Transverse colon (tissue), 4 donors: ENCODE measurements around the gene HSPA2. TPM values are rescaled to one million over a fixed set of nuclear protein-coding genes. Genes with fewer than 3 reads are reported as not detected.
"Not testable (repeated sequence)": the region's sequence is repeated elsewhere in the genome, so short reads cannot be mapped to it uniquely, and the experiment has no call there.

Source experiments
- DNase-seq: peaks from one replicate; pipeline ENCODE4 v3.0.0-alpha.2; 2019
- H3K27ac ChIP-seq, 4 donors: fragments of 200-600 bp; sonication (generic); 2 replicates each; pipeline ENCODE4 v1.5.1; 2016 to 2018; ENCODE audit warnings: inconsistent platforms in 4 of 4
- H3K27me3 ChIP-seq: fragments of 200-600 bp; sonication (generic); 2 replicates; pipeline ENCODE4 v1.5.1; 2017; ENCODE audit warnings: inconsistent platforms
- H3K36me3 ChIP-seq, 4 donors: fragments of 200-600 bp; sonication (generic); 2 replicates each; pipeline ENCODE4 v1.5.1; 2017 to 2019; ENCODE audit warnings: inconsistent platforms in 4 of 4
- H3K4me1 ChIP-seq, 4 donors: fragments of 200-600 bp; sonication (generic); 2 replicates each; pipeline ENCODE4 v1.5.1; 2017 to 2020; ENCODE audit warnings: inconsistent platforms in 4 of 4
- H3K4me3 ChIP-seq, 4 donors: fragments of 200-600 bp; sonication (generic); 1 replicate in 1 of 4; 2 replicates in 3 of 4; pipeline versions ENCODE4 v1.5.1 to v1.6.1; 2017 to 2019; ENCODE audit warnings: inconsistent platforms in 4 of 4
- H3K9me3 ChIP-seq, 2 donors: fragments of 200-600 bp; sonication (generic); 2 replicates each; pipeline ENCODE4 v1.5.1; 2017 to 2019; ENCODE audit warnings: inconsistent platforms in 2 of 2
- EP300 ChIP-seq: sonication (generic); formaldehyde crosslinking; IDR thresholded peaks from one replicate; pipeline ENCODE4 v1.6.1; 2017; ENCODE audit warnings: antibody characterized with exemption, low read depth
- POLR2A ChIP-seq: fragments of 450-650 bp; IDR thresholded peaks from one replicate; pipeline ENCODE4 v1.6.1; 2016; ENCODE audit warnings: antibody characterized with exemption, mild to moderate bottlenecking, moderate library complexity
- POLR2AphosphoS5 ChIP-seq, 3 donors: sonication (generic); formaldehyde crosslinking; IDR thresholded peaks; one replicate each; pipeline ENCODE4 v1.6.1; 2016; ENCODE audit warnings: antibody characterized with exemption in 3 of 3
- whole genome bisulfite sequencing, 2 donors: methylation state at CpG; one replicate each; pipeline ENCODE4 v1.1.5; 2018; ENCODE audit warnings: low coverage in 1 of 2; 5-methylcytosine and 5-hydroxymethylcytosine counted together
- in situ Hi-C, 4 donors: fragments of 200-750 bp; cut with MboI; loops; one replicate each; pipeline versions ENCODE4 v1.15.0 to v1.15.1; 2017; ENCODE audit warnings: low sequenced_read_pairs in 3 of 4, low pct_ligation_motif_present in 1 of 4, low pct_unique_long_range_greater_than_20kb in 1 of 4
- intact Hi-C: fragments of 100-400 bp; cut with DNase I; formaldehyde crosslinking; loops from one replicate; pipeline ENCODE4 v1.15.1; 2023; ENCODE audit warnings: low total_unique reads
- total RNA-seq, 4 donors: library from RNA; depleted of rRNA; stranded (reverse); fragments of >200 nt; gene quantifications; one replicate each; pipeline ENCODE4 v1.1.0, GENCODE V29; 2016
- TF ChIP-seq, protein P1 (sequence below), 5 experiments: fragments of 200-600 bp in 3 of 5; fragments of 450-650 bp in 2 of 5; sonication (generic) in 3 of 5; IDR thresholded peaks; 1 replicate in 2 of 5; 2 replicates in 3 of 5; pipeline ENCODE4 v1.5.1; 2016 to 2017; ENCODE audit warnings: antibody characterized with exemption in 5 of 5, inconsistent platforms in 3 of 5, mild to moderate bottlenecking in 2 of 5, moderate library complexity in 1 of 5

Gene HSPA2
- total RNA-seq, 4 donors from 2014 or later, result 28.1 to 61.5 (median 42.1) TPM

DNA sequence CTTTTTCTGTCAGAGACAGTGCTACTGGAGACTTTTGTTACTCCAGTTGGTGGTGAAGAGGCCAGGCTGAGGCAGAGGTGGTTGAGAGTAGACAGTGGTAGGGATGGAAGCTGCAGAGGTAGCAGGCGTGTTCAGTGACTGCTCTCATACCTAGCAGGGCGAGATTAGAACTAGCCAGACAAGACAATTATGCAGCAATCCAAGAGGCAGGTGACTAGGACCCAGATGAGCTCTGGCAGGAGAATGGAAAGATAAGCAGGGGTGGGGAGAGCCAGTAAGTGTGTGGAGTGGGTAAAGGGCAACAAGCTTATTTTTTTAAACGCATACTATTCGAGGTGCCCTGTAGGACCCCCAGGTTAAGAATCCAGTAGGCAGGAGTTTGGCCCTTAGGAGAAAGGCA lies 14.0 kb downstream of the HSPA2 start:
- intact Hi-C loops (no loop called here), in situ Hi-C loops (no loop called here)
- Histone ChIP-seq H3K9me3 (no peaks in the 10 kb centered on the region), H3K4me1 (peaks cover 0 to 29% (median 10%) of the 10 kb centered on the region in 4 donors), H3K27me3 (no peaks in the 10 kb centered on the region), H3K4me3 (no peak overlapping the region), H3K27ac (no peak overlapping the region), H3K36me3 (no peaks in the 10 kb centered on the region)
- no peak for TF ChIP-seq POLR2AphosphoS5 (IDR thresholded peaks at IDR 0.05)
- TF ChIP-seq, protein P1, sequence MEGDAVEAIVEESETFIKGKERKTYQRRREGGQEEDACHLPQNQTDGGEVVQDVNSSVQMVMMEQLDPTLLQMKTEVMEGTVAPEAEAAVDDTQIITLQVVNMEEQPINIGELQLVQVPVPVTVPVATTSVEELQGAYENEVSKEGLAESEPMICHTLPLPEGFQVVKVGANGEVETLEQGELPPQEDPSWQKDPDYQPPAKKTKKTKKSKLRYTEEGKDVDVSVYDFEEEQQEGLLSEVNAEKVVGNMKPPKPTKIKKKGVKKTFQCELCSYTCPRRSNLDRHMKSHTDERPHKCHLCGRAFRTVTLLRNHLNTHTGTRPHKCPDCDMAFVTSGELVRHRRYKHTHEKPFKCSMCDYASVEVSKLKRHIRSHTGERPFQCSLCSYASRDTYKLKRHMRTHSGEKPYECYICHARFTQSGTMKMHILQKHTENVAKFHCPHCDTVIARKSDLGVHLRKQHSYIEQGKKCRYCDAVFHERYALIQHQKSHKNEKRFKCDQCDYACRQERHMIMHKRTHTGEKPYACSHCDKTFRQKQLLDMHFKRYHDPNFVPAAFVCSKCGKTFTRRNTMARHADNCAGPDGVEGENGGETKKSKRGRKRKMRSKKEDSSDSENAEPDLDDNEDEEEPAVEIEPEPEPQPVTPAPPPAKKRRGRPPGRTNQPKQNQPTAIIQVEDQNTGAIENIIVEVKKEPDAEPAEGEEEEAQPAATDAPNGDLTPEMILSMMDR (IDR thresholded peaks at IDR 0.05), result no peak
- no peak for TF ChIP-seq EP300
- TF ChIP-seq POLR2A, result no peak
- WGBS, 2 donors, result 53 to 63% methylated on average over 2 to 4 of the region's 4 CpGs
- DNase-seq, result no peak

DNA sequence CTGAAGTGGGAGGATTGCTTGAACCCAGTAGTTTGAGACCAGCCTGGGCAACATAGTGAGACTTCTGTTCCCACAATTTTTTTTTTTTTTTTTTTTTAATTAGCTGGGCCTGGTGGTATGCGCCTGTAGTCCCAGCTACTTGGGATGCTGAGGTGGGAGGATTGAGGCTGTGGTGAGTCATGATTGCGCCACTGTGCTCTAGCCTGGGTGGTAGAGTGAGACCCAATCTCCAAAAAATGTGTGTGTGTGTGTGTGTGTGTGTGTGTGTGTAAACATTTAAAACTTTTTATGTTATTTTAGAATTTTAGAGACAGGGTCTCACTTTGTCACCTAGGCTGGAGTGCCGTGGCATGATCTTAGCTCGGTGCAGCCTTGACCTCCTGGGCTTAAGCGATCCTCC lies 16.0 kb downstream of the HSPA2 start:
- H3K4me3 ChIP-seq, result no peak overlapping the region
- WGBS, 2 donors, result 97% methylated on average over 5 of the region's 5 CpGs; no CpG with 5 or more reads in 1 of the 2 donors
- no peak for DNase-seq
- in situ Hi-C loops (no loop called here), intact Hi-C loops (no loop called here)
- H3K9me3 ChIP-seq, result no peaks in the 10 kb centered on the region
- no peak for TF ChIP-seq EP300
- TF ChIP-seq POLR2A, result no peak
- TF ChIP-seq, protein P1 (IDR thresholded peaks at IDR 0.05), result no peak
- TF ChIP-seq POLR2AphosphoS5 (IDR thresholded peaks at IDR 0.05), result no peak
- H3K4me1 ChIP-seq, result peaks cover 0 to 11% (median 0%) of the 10 kb centered on the region in 4 donors
- no peaks in the 10 kb centered on the region for H3K36me3 ChIP-seq
- no peaks in the 10 kb centered on the region for H3K27me3 ChIP-seq
- no peak overlapping the region for H3K27ac ChIP-seq

DNA sequence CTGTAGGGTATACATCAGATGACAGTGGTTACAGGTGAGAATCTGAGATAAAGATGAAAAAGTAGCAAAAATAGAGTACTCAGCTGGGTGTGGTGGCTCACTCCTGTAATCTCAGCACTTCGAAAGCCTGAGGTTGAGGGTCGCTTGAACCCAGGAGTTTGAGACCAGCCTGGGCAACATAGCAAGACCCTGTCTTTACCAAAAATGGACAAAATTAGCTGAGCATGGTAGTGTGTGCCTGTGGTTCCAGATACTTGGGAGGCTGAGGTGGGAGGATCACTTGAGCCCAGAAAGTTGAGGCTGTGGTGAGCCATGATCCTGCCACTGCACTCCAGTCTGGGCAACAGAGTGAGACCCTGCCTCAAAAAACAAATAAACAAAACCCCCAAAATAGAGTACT lies 17.7 kb downstream of the HSPA2 start:
- in situ Hi-C loops, H3K9me3 ChIP-seq, H3K27me3 ChIP-seq, intact Hi-C loops, DNase-seq, H3K36me3 ChIP-seq, H3K27ac ChIP-seq, H3K4me3 ChIP-seq: not testable (repeated sequence)
- peaks cover 0 to 14% (median 0%) of the 10 kb centered on the region in 4 donors for H3K4me1 ChIP-seq
- WGBS, 2 donors, result 86 to 93% methylated on average over 2 of the region's 2 CpGs

DNA sequence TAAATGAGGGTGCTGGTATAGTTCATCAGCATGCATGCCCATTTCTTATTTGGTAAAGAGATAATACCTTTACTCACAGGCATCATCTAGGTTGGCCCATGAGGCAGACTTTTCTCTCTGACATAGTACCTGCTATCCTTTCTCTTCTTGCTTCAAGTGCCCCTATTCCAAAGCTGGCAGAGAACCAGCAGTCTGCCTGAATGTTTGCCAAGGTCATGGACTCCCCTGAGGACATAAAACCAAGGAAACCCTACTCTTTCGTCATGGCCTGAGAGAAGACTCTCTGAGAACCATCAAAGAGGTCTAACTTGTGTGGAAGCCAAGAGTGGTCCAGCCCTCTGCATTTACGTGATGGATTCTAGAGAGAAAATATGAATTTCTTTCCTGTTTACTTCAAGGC lies 21.1 kb downstream of the HSPA2 start:
- Histone ChIP-seq H3K4me1 (peaks cover 0 to 5% (median under 1%) of the 10 kb centered on the region in 4 donors), H3K4me3 (no peak overlapping the region), H3K27ac (no peak overlapping the region), H3K27me3 (no peaks in the 10 kb centered on the region), H3K36me3 (no peaks in the 10 kb centered on the region), H3K9me3 (no peaks in the 10 kb centered on the region)
- intact Hi-C loops, result no loop called here
- TF ChIP-seq POLR2A, result no peak
- TF ChIP-seq, protein P1 (IDR thresholded peaks at IDR 0.05), result no peak
- in situ Hi-C loops, result no loop called here
- WGBS, 2 donors, result 84% methylated on average over 2 of the region's 2 CpGs; no CpG with 5 or more reads in 1 of the 2 donors
- DNase-seq, result no peak

DNA sequence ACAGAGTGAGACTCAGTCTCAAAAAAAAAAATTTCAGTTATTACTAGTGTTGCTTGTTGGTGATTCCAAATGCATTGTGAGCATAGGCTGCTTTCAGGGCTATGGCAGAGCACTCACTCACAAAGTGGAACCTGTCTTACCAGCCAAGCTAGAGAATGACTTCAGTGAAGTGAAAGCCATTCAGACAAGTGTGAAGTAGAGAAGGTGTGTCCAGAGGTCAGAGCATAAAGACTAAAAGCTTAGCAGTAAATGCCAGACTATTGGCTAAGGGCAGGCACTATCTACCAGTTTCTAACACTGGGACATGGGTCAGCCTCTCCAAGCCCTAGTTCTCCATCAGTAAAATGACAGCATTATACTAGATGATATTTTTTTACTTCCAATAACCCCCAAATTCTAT lies 21.9 kb downstream of the HSPA2 start:
- Histone ChIP-seq H3K9me3 (no peaks in the 10 kb centered on the region), H3K4me3 (no peak overlapping the region), H3K4me1 (peaks cover 0 to 11% (median 3%) of the 10 kb centered on the region in 4 donors), H3K27me3 (no peaks in the 10 kb centered on the region), H3K27ac (peak overlapping the region in 1 of 4 donors; percentile 19), H3K36me3 (no peaks in the 10 kb centered on the region)
- DNase-seq, result no peak
- in situ Hi-C loops (no loop called here), intact Hi-C loops (no loop called here)
- TF ChIP-seq POLR2AphosphoS5 (IDR thresholded peaks at IDR 0.05) (peak in 1 of 3 donors; percentile 15), POLR2A (peak; percentile 19), EP300 (no peak)
- TF ChIP-seq, protein P1 (IDR thresholded peaks at IDR 0.05), result no peak
